Stomach (tissue), 9 donors: ENCODE results near the gene SRL. TPM values are rescaled to one million over a fixed set of nuclear protein-coding genes. Genes with fewer than 3 reads are reported as not detected.

Experiments
- DNase-seq, 2 donors: peaks; one replicate each; pipeline versions ENCODE4 v3.0.0 to v3.0.0-alpha.2; 2013 to 2019
- H3K27ac ChIP-seq, 5 donors: fragments of 200-600 bp in 4 of 5; sonication (generic) in 4 of 5; one replicate each; pipeline ENCODE4 v1.5.1; 2013 to 2019; ENCODE audit warnings: mild to moderate bottlenecking in 1 of 5, moderate library complexity in 1 of 5
- H3K27me3 ChIP-seq, 3 donors: fragments of 200-600 bp; sonication (generic); one replicate each; pipeline ENCODE4 v1.5.1; 2017 to 2019; ENCODE audit warnings: mixed run types in 1 of 3
- H3K36me3 ChIP-seq, 4 donors: fragments of 200-600 bp; sonication (generic); 1 replicate in 3 of 4; 2 replicates in 1 of 4; pipeline ENCODE4 v1.5.1; 2016 to 2019
- H3K4me1 ChIP-seq, 4 donors: fragments of 200-600 bp; sonication (generic); one replicate each; pipeline ENCODE4 v1.5.1; 2016 to 2019
- H3K4me3 ChIP-seq, 4 donors: fragments of 200-600 bp; sonication (generic) in 3 of 4; one replicate each; pipeline ENCODE4 v1.5.1; 2016 to 2019; ENCODE audit warnings: mild to moderate bottlenecking in 1 of 4
- H3K9me3 ChIP-seq, 4 donors: fragments of 200-600 bp; sonication (generic); one replicate each; pipeline ENCODE4 v1.5.1; 2016 to 2019
- EP300 ChIP-seq: sonication (generic); formaldehyde crosslinking; IDR thresholded peaks from one replicate; pipeline ENCODE4 v1.6.1; 2017; ENCODE audit warnings: antibody characterized with exemption
- POLR2A ChIP-seq, 4 donors: fragments of 450-650 bp; IDR thresholded peaks; one replicate each; pipeline ENCODE4 v1.6.1; 2016; ENCODE audit warnings: antibody characterized with exemption in 4 of 4, control low read depth in 2 of 4, mild to moderate bottlenecking in 1 of 4, moderate library complexity in 1 of 4
- POLR2AphosphoS5 ChIP-seq, 3 donors: sonication (generic); formaldehyde crosslinking; IDR thresholded peaks; one replicate each; pipeline ENCODE4 v1.6.1; 2016; ENCODE audit warnings: antibody characterized with exemption in 3 of 3
- WGBS, 5 donors: extraction: QIAGEN DNeasy Blood & Tissue Kit in 3 of 5; methylation state at CpG; one replicate each; pipeline versions ENCODE4 v1.1.5 to v1.1.7; 2013 to 2018; 5-methylcytosine and 5-hydroxymethylcytosine counted together
- intact Hi-C: fragments of 100-400 bp; cut with DNase I; formaldehyde crosslinking; loops from one replicate; pipeline ENCODE4 v1.15.1; 2023; ENCODE audit warnings: low total_unique reads
- polyA plus RNA-seq, 3 donors: library from polyadenylated mRNA; stranded (reverse); fragments of 200-250 nt; gene quantifications; one replicate each; pipeline ENCODE4 v1.2.3, GENCODE V29; 2013
- total RNA-seq, 5 donors: library from RNA; depleted of rRNA; stranded (reverse); fragments of >200 nt; gene quantifications; one replicate each; pipeline versions ENCODE4 v1.1.0 to v1.2.3, GENCODE V29; 2014 to 2016
- TF ChIP-seq, protein P1 (sequence below), 7 experiments: fragments of 450-650 bp in 4 of 7; fragments of 200-600 bp in 3 of 7; sonication (generic) in 3 of 7; IDR thresholded peaks; one replicate each; pipeline ENCODE4 v1.5.1; 2016 to 2019; ENCODE audit warnings: antibody characterized with exemption in 7 of 7, control low read depth in 2 of 7, mild to moderate bottlenecking in 1 of 7
- donor health status: healthy with polysubstance abuse.
- donor health status: Bipolar disorder and iron deficiency.
- donor health status: healthy.

The SRL gene
- total and polyA plus RNA-seq, 8 donors: 0.31 to 1.5 (median 0.65) TPM; not detected in 4

DNA sequence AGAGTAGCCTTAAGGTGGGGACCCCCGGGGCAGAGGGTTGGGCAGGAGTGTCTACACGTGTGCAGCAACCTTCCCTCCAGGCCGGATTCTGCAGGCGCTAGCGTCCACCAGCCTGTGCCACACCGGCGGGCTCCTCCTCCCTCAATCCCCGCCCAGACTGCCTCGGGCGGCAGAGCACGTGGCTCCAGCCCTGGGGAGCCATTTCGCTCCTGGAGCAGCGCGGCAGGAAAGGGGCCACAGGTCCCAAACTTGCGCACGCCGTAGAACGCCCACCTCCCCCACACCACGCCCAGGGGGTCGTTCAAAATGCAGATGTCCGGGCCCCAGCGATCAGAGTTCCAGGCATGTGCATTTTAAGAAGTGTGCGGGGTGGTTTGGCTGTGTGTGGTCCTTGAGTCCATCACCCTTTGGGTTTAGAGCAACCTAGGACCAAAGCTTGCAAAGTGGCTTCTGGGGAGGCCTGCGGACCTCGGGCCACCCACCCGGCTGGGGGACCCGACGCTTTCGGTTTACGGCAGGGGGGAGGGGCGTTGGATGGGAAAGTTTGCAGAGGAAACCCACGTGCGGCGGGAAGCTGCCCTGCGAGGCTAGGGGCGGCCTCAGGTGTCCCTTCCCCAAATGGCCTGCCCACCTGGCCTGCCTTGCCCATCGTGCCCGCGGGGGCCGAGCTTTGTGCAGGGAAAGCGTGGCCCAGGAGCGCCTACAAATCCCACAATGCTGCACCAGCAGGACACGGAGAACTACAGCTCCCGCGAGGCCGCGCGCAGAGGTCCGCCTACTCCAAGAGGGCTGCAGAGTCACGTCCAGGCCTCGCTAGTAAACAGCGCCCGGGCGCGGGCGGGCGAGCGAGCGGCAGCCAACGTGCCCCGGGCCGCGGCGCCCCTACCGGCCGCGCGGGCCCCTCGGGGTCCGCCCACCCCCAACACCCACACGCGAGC, 29.6 kb upstream of the SRL start:
- Histone ChIP-seq H3K27ac (peak overlapping the region; percentile 90 to 97 (median 92)), H3K4me3 (peak overlapping the region; percentile 73 to 99 (median 88)), H3K36me3 (no peaks in the 10 kb centered on the region), H3K27me3 (no peaks in the 10 kb centered on the region), H3K4me1 (peaks cover 7 to 35% (median 29%) of the 10 kb centered on the region in 4 donors), H3K9me3 (no peaks in the 10 kb centered on the region)
- DNase-seq: peak; percentile 92 to 98
- no peak for TF ChIP-seq POLR2A (IDR thresholded peaks at IDR 0.05)
- TF ChIP-seq POLR2AphosphoS5 (IDR thresholded peaks at IDR 0.05): peak; percentile 58 to 88 (median 68)
- TF ChIP-seq, protein P1, sequence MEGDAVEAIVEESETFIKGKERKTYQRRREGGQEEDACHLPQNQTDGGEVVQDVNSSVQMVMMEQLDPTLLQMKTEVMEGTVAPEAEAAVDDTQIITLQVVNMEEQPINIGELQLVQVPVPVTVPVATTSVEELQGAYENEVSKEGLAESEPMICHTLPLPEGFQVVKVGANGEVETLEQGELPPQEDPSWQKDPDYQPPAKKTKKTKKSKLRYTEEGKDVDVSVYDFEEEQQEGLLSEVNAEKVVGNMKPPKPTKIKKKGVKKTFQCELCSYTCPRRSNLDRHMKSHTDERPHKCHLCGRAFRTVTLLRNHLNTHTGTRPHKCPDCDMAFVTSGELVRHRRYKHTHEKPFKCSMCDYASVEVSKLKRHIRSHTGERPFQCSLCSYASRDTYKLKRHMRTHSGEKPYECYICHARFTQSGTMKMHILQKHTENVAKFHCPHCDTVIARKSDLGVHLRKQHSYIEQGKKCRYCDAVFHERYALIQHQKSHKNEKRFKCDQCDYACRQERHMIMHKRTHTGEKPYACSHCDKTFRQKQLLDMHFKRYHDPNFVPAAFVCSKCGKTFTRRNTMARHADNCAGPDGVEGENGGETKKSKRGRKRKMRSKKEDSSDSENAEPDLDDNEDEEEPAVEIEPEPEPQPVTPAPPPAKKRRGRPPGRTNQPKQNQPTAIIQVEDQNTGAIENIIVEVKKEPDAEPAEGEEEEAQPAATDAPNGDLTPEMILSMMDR (IDR thresholded peaks at IDR 0.05): no peak
- TF ChIP-seq EP300: no peak
- intact Hi-C loops: no loop called here
- WGBS, 5 donors: 0 to 2% (median 0%) methylated on average over 30 to 72 of the region's 72 CpGs

DNA sequence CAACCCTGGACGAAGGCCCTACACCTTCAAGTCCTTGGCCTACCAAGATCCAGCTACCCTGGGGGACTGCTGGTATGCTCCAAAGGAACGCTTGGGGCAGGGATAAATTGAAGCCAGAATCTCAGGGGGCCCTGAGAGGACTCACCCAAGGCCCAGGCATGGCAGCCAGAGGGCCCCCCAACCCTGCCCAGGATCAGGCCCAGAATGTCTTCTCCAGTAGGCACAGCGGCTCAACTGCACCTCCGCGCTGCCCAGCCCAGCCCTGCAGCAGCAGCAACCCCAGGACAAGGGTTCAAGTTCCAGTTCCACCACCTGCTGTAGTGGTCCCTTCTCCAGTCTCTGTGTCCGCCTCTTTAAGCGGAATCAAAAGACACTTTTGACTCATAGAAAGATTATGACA, 28.7 kb upstream of the SRL start:
- 85 to 91% (median 89%) methylated on average over 6 to 7 of the region's 7 CpGs for WGBS, 5 donors
- Histone ChIP-seq H3K4me3 (peak overlapping the region; percentile 73 to 99 (median 88)), H3K27me3 (no peaks in the 10 kb centered on the region), H3K4me1 (peaks cover 7 to 38% (median 32%) of the 10 kb centered on the region in 4 donors), H3K36me3 (no peaks in the 10 kb centered on the region), H3K27ac (peak overlapping the region in 3 of 5 donors; percentile 90 to 93 (median 92)), H3K9me3 (no peaks in the 10 kb centered on the region)
- intact Hi-C loops: no loop called here
- no peak for DNase-seq
- TF ChIP-seq EP300 (no peak), POLR2AphosphoS5 (IDR thresholded peaks at IDR 0.05) (no peak), POLR2A (IDR thresholded peaks at IDR 0.05) (no peak)
- TF ChIP-seq, protein P1 (IDR thresholded peaks at IDR 0.05): no peak

DNA sequence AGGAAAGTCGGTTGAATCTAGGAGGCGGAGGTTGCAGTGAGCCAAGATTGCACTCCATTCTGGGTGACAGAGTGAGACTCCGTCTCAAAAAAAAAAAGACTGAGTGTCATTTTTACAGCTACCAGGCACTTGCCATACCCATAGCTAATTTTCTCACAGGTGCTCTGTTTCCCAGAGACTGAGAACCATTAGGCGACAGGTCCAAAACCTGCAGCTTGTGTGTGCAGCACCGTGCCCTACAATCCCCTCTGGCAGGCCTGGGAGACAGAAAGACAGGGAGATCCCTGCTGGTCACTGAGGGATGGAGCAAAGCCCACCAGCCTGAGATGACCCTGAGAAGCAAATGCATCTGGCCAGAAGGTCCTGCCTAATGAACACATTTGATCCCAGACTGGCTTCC, 28.2 kb upstream of the SRL start:
- no peak overlapping the region for H3K27ac ChIP-seq
- H3K36me3 ChIP-seq: no peaks in the 10 kb centered on the region
- no peak overlapping the region for H3K4me3 ChIP-seq
- H3K4me1 ChIP-seq: peaks cover 7 to 38% (median 34%) of the 10 kb centered on the region in 4 donors
- no peaks in the 10 kb centered on the region for H3K9me3 ChIP-seq
- TF ChIP-seq POLR2AphosphoS5 (IDR thresholded peaks at IDR 0.05) (no peak), POLR2A (IDR thresholded peaks at IDR 0.05) (no peak), EP300 (no peak)
- TF ChIP-seq, protein P1 (IDR thresholded peaks at IDR 0.05): no peak
- H3K27me3 ChIP-seq: no peaks in the 10 kb centered on the region
- DNase-seq: no peak
- 87 to 93% (median 88%) methylated on average over 5 of the region's 5 CpGs for WGBS, 5 donors
- intact Hi-C loops: no loop called here

DNA sequence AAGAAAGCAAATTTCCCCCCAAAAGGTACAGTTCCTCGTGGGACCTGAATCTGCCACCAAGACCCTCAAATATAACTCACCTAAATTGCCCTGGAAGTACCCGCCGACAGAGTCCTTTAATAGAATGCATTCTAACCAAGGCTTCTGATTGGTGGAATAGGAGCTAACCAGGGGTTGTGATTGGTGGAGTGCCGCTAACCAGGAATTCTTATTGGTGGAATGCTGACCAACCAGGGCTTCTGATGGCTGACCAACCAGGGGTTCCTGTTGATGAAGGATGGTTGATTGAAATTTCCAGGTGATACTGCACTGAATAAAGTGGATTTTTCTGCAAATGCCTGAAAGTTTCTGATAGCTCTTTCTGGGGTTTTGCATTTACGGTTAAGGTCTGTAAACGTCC, 24.5 kb upstream of the SRL start:
- intact Hi-C loops: no loop called here
- TF ChIP-seq POLR2AphosphoS5 (IDR thresholded peaks at IDR 0.05) (no peak), POLR2A (IDR thresholded peaks at IDR 0.05) (no peak)
- TF ChIP-seq, protein P1 (IDR thresholded peaks at IDR 0.05): no peak

More for the DNA sequence above, 24.5 kb upstream of the SRL start:
- Histone ChIP-seq H3K4me1 (peaks cover 22 to 50% (median 49%) of the 10 kb centered on the region in 4 donors), H3K27ac (no peak overlapping the region), H3K9me3 (no peaks in the 10 kb centered on the region), H3K27me3 (no peaks in the 10 kb centered on the region), H3K4me3 (no peak overlapping the region), H3K36me3 (peaks cover 11 to 14% (median 13%) of the 10 kb centered on the region in 4 donors)
- DNase-seq: no peak
- 89 to 96% (median 93%) methylated on average over 6 of the region's 6 CpGs for WGBS, 5 donors
